A549 (cell line): ENCODE results near the gene RPN1. TPM values are rescaled to one million over a fixed set of nuclear protein-coding genes. Genes with fewer than 3 reads are reported as not detected.

Experiments used
- ATAC-seq, 2 experiments: fragments of 200-7000 bp in 1 of 2; fragments of >200 bp in 1 of 2; cut with Nextera tagmentation in 1 of 2; cut with Tn5 transposase in 1 of 2; 3 replicates each; pipeline versions ENCODE4 v1.8.0 to v1.9.1; 2018 to 2020; ENCODE audit warnings: mild to moderate bottlenecking in 1 of 2, moderate library complexity in 1 of 2
- CTCF ChIA-PET: fragments of 300-600 bp; sonication (Branson Sonifier 250); formaldehyde crosslinking; extraction: SDS; loops from one replicate; lab custom pipeline; 2021; ENCODE audit warnings: antibody characterized with exemption, inconsistent platforms; lab: Yijun Ruan, JAX
- POLR2A ChIA-PET: fragments of 350-600 bp; formaldehyde crosslinking; extraction: SDS; loops from one replicate; lab custom pipeline; 2021; ENCODE audit warnings: antibody characterized with exemption, inconsistent platforms; lab: Yijun Ruan, JAX
- DNase-seq, 2 experiments: peaks; one replicate each; pipeline versions ENCODE4 v3.0.0 to v3.0.0-alpha.2; 2011 to 2016; ENCODE audit warnings: low read depth in 1 of 2, low spot score in 1 of 2
- FAIRE-seq: peaks from 2 replicates; lab custom pipeline; 2011; peaks lifted over from hg19 to GRCh38; lab: Jason Lieb, UNC
- H3K27ac ChIP-seq, 2 experiments: fragments of >200 bp; sonication (Bioruptor Twin); formaldehyde crosslinking; 3 replicates each; pipeline ENCODE4 v1.5.1; 2016 to 2017
- H3K4me1 ChIP-seq: fragments of >200 bp; sonication (Bioruptor Twin); formaldehyde crosslinking; 3 replicates; pipeline ENCODE4 v1.6.1; 2016
- H3K4me2 ChIP-seq: fragments of >200 bp; sonication (Bioruptor Twin); formaldehyde crosslinking; 3 replicates; pipeline ENCODE4 v1.6.1; 2016
- H3K4me3 ChIP-seq: fragments of >200 bp; sonication (Bioruptor Twin); formaldehyde crosslinking; 3 replicates; pipeline ENCODE4 v1.5.1; 2016
- H3K9me3 ChIP-seq: fragments of >200 bp; sonication (Bioruptor Twin); formaldehyde crosslinking; 3 replicates; pipeline ENCODE4 v1.6.1; 2016
- CEBPB ChIP-seq, 2 experiments: fragments of >200 bp in 1 of 2; sonication (Bioruptor Twin) in 1 of 2; formaldehyde crosslinking in 1 of 2; IDR thresholded peaks; 2 replicates each; pipeline ENCODE4 v1.6.1; 2012 to 2016
- EHF ChIP-seq: fragments of 250-450 bp; sonication (Bioruptor Pico); IDR thresholded peaks from 2 replicates; pipeline ENCODE4 v1.5.0; 2020; ENCODE audit warnings: mild to moderate bottlenecking
- EHMT2 ChIP-seq: fragments of 200-600 bp; sonication (generic); IDR thresholded peaks from 2 replicates; pipeline ENCODE4 v1.6.1; 2016; ENCODE audit warnings: antibody characterized with exemption, low read depth, mild to moderate bottlenecking, moderate library complexity
- FOSL2 ChIP-seq, 2 experiments: fragments of 450-650 bp in 1 of 2; fragments of >200 bp in 1 of 2; sonication (Bioruptor Twin) in 1 of 2; formaldehyde crosslinking; IDR thresholded peaks; 2 replicates each; pipeline versions ENCODE4 v1.5.0 to v1.6.1; 2016 to 2020; ENCODE audit warnings: mild to moderate bottlenecking in 1 of 2, moderate library complexity in 1 of 2
- HOXB13 ChIP-seq: fragments of 250-450 bp; sonication (Bioruptor Pico); IDR thresholded peaks from 2 replicates; pipeline ENCODE4 v1.5.0; 2020; ENCODE audit warnings: low read depth, mild to moderate bottlenecking, moderate library complexity
- HOXB5 ChIP-seq: fragments of 250-450 bp; sonication (Bioruptor Pico); IDR thresholded peaks from 2 replicates; pipeline ENCODE4 v1.5.0; 2020; ENCODE audit warnings: mild to moderate bottlenecking, moderate library complexity
- JUNB ChIP-seq: fragments of >200 bp; sonication (Bioruptor Twin); formaldehyde crosslinking; IDR thresholded peaks from 2 replicates; pipeline ENCODE4 v1.6.1; 2016
- KDM1A ChIP-seq: fragments of 200-600 bp; sonication (generic); IDR thresholded peaks from 2 replicates; pipeline ENCODE4 v1.6.1; 2016; ENCODE audit warnings: low read depth, mild to moderate bottlenecking
- MAFK ChIP-seq: fragments of 450-650 bp; IDR thresholded peaks from 2 replicates; pipeline ENCODE4 v1.6.1; 2014; ENCODE audit not compliant: partially characterized antibody
- NFE2L2 ChIP-seq: fragments of 150-350 bp; conservative IDR thresholded peaks from 2 replicates; pipeline ENCODE4 v1.6.1; 2014; ENCODE audit warnings: low read length
- POLR2AphosphoS2 ChIP-seq: conservative IDR thresholded peaks from 2 replicates; pipeline ENCODE4 v1.6.1; 2012; ENCODE audit warnings: low read length, improper control_type of control experiment, inconsistent platforms
- SREBF2 ChIP-seq: fragments of 450-650 bp; IDR thresholded peaks from 2 replicates; pipeline ENCODE4 v1.6.1; 2014; ENCODE audit warnings: mild to moderate bottlenecking, moderate library complexity
- TP53 ChIP-seq: fragments of 250-450 bp; sonication (Bioruptor Pico); IDR thresholded peaks from 2 replicates; pipeline ENCODE4 v1.5.0; 2021; ENCODE audit warnings: mild to moderate bottlenecking, moderate library complexity
- ZNF302 ChIP-seq: fragments of 250-450 bp; sonication (Bioruptor Pico); IDR thresholded peaks from 2 replicates; pipeline ENCODE4 v1.9.0; 2021; ENCODE audit warnings: inconsistent platforms, mild to moderate bottlenecking, moderate library complexity
- ZSCAN20 ChIP-seq: fragments of 250-450 bp; sonication (Bioruptor Pico); IDR thresholded peaks from 2 replicates; pipeline ENCODE4 v1.8.0; 2022; ENCODE audit warnings: mild to moderate bottlenecking, moderate library complexity
- WGBS: methylation state at CpG from one replicate; pipeline ENCODE4 v1.1.6; 2017; ENCODE audit errors: missing lambda C conversion rate; 5-methylcytosine and 5-hydroxymethylcytosine counted together
- polyA plus RNA-seq, 4 experiments: library from polyadenylated mRNA; depleted of rRNA in 3 of 4; stranded (reverse); fragments of >200 nt; fragmentation: RNase III in 1 of 4; extraction: RNeasy Plus Mini Kit Qiagen cat#74134 plus additional on column Dnase treatment in 1 of 4; gene quantifications; 2 replicates in 3 of 4; 3 replicates in 1 of 4; pipeline ENCODE4 v1.2.3, GENCODE V29; 2011 to 2017
- TF ChIP-seq, protein P1 (sequence below): IDR thresholded peaks from 2 replicates; pipeline ENCODE4 v1.6.1; 2012
- TF ChIP-seq, protein P2 (sequence below): fragments of 250-450 bp; sonication (Bioruptor Pico); IDR thresholded peaks from 2 replicates; pipeline ENCODE4 v1.5.0; 2020; ENCODE audit warnings: low read depth, mild to moderate bottlenecking, moderate library complexity
- TF ChIP-seq, protein P3 (sequence below): fragments of >200 bp; sonication (Bioruptor Twin); formaldehyde crosslinking; IDR thresholded peaks from 3 replicates; pipeline ENCODE4 v1.6.1; 2016
- TF ChIP-seq, protein P4 (sequence below): fragments of 200-600 bp; sonication (generic); IDR thresholded peaks from 2 replicates; pipeline ENCODE4 v1.6.1; 2016; ENCODE audit warnings: antibody characterized with exemption, mild to moderate bottlenecking, moderate library complexity

The RPN1 gene
- polyA plus RNA-seq, 2 of the 4 experiments (the other 2 are of a cell fraction) = 145 to 279 TPM

DNA sequence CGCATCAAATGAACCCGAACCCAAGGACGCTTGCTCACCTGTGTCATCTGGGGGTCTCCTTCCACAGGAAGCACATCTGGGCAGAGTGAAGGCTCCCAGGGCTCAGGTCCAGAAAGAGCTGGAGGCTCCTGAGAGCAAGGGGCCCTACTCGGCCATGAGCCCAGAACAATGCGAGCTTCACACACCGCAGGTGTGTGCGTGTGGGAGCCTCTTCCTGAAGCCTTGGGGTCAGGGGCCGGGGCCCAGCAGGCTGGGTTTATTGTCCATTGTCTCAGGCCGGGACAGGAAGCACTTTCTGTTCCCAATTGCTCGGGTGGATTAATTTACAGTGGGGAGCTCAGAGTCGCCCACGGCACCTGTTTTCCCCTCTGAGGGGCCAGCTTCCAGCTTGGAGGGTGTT is 74.8 kb downstream of the RPN1 start:
- ATAC-seq (no peak), DNase-seq (no peak), FAIRE-seq (no peak)
- CTCF ChIA-PET = interaction anchor here (1.2 to 1.9 kb wide), 3 partner anchors 9 to 406 kb away, joined by 3 to 6 read pairs (median 5); no protein-coding TSS in a partner anchor
- Histone ChIP-seq H3K4me3 (no peak overlapping the region), H3K9me3 (peaks cover 4% of the 10 kb centered on the region; the same call in 1 of the 3 replicates), H3K4me2 (no peak overlapping the region), H3K27ac (no peak overlapping the region), H3K4me1 (no peaks in the 10 kb centered on the region)
- WGBS = no CpG with 5 or more reads among the region's 12 CpGs
- TF ChIP-seq EHF (CRISPR knock-in tag) (no peak), FOSL2 (IDR thresholded peaks at IDR 0.05) (no peak), FOSL2 (CRISPR knock-in tag; IDR thresholded peaks at IDR 0.05) (no peak), ZNF302 (no peak), CEBPB (IDR thresholded peaks at IDR 0.05) (no peak), ZSCAN20 (CRISPR knock-in tag) (no peak), KDM1A (no peak), POLR2AphosphoS2 (no peak), TP53 (CRISPR knock-in tag) (no peak), SREBF2 (no peak), EHMT2 (no peak), NFE2L2 (no peak), MAFK (no peak), JUNB (no peak), HOXB5 (no peak)
- TF ChIP-seq, protein P1, sequence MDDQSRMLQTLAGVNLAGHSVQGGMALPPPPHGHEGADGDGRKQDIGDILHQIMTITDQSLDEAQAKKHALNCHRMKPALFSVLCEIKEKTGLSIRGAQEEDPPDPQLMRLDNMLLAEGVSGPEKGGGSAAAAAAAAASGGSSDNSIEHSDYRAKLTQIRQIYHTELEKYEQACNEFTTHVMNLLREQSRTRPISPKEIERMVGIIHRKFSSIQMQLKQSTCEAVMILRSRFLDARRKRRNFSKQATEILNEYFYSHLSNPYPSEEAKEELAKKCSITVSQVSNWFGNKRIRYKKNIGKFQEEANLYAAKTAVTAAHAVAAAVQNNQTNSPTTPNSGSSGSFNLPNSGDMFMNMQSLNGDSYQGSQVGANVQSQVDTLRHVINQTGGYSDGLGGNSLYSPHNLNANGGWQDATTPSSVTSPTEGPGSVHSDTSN = no peak
- TF ChIP-seq, protein P2, sequence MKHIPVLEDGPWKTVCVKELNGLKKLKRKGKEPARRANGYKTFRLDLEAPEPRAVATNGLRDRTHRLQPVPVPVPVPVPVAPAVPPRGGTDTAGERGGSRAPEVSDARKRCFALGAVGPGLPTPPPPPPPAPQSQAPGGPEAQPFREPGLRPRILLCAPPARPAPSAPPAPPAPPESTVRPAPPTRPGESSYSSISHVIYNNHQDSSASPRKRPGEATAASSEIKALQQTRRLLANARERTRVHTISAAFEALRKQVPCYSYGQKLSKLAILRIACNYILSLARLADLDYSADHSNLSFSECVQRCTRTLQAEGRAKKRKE = no peak
- TF ChIP-seq, protein P3, sequence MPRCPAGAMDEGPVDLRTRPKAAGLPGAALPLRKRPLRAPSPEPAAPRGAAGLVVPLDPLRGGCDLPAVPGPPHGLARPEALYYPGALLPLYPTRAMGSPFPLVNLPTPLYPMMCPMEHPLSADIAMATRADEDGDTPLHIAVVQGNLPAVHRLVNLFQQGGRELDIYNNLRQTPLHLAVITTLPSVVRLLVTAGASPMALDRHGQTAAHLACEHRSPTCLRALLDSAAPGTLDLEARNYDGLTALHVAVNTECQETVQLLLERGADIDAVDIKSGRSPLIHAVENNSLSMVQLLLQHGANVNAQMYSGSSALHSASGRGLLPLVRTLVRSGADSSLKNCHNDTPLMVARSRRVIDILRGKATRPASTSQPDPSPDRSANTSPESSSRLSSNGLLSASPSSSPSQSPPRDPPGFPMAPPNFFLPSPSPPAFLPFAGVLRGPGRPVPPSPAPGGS = no peak
- TF ChIP-seq, protein P4, sequence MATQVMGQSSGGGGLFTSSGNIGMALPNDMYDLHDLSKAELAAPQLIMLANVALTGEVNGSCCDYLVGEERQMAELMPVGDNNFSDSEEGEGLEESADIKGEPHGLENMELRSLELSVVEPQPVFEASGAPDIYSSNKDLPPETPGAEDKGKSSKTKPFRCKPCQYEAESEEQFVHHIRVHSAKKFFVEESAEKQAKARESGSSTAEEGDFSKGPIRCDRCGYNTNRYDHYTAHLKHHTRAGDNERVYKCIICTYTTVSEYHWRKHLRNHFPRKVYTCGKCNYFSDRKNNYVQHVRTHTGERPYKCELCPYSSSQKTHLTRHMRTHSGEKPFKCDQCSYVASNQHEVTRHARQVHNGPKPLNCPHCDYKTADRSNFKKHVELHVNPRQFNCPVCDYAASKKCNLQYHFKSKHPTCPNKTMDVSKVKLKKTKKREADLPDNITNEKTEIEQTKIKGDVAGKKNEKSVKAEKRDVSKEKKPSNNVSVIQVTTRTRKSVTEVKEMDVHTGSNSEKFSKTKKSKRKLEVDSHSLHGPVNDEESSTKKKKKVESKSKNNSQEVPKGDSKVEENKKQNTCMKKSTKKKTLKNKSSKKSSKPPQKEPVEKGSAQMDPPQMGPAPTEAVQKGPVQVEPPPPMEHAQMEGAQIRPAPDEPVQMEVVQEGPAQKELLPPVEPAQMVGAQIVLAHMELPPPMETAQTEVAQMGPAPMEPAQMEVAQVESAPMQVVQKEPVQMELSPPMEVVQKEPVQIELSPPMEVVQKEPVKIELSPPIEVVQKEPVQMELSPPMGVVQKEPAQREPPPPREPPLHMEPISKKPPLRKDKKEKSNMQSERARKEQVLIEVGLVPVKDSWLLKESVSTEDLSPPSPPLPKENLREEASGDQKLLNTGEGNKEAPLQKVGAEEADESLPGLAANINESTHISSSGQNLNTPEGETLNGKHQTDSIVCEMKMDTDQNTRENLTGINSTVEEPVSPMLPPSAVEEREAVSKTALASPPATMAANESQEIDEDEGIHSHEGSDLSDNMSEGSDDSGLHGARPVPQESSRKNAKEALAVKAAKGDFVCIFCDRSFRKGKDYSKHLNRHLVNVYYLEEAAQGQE = no peak
- POLR2A ChIA-PET = no interaction called here

DNA sequence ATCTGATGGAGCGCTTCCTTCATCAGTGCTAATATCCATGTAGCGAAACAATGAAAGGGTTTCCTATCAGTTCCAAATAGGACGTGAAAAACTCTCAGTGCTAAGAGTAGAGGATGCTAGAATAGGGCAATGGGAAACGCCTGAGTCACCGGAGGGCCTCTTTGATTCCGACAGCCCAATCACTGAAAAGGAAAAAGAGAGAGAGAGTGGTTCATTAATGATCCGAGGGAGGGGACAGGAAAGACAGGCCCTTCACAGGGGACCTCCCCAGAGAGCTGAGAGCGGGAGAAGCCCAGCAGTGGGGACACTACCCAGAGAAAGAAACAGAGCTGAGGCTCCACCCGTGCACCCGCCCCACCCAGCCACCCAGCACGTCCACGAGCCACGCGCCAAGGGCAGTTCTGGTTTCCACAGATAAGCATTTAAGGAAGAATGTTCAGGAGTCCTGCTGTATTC is 76.9 kb downstream of the RPN1 start:
- ChIA-PET POLR2A (no interaction called here), CTCF (interaction anchor here (1.0 to 2.0 kb wide), 9 partner anchors 8 to 148 kb away, joined by 3 to 10 read pairs (median 5); no protein-coding TSS in a partner anchor)
- DNase-seq (no peak), ATAC-seq (no peak), FAIRE-seq (no peak)
- Histone ChIP-seq H3K4me1 (no peaks in the 10 kb centered on the region), H3K27ac (no peak overlapping the region), H3K4me3 (no peak overlapping the region), H3K9me3 (no peaks in the 10 kb centered on the region), H3K4me2 (no peak overlapping the region)
- TF ChIP-seq KDM1A (no peak), SREBF2 (no peak), HOXB13 (CRISPR knock-in tag) (no peak)
- 65% methylated on average over 14 of the region's 14 CpGs for WGBS
